Hepatocyte (in vitro differentiated cells): ENCODE measurements around the gene SPACA9. TPM values are rescaled to one million over a fixed set of nuclear protein-coding genes. Genes with fewer than 3 reads are reported as not detected.

Experiments used
- DNase-seq: peaks from one replicate; pipeline ENCODE4 v3.0.0-alpha.2; 2016; ENCODE audit warnings: low spot score
- H2AFZ ChIP-seq: fragments of 200-600 bp; sonication (generic); 2 replicates; pipeline ENCODE4 v1.6.0; 2016; ENCODE audit warnings: antibody characterized with exemption, mild to moderate bottlenecking
- H3K27ac ChIP-seq: fragments of 200-600 bp; sonication (generic); 2 replicates; pipeline ENCODE4 v1.5.1; 2016; ENCODE audit warnings: mild to moderate bottlenecking
- H3K27me3 ChIP-seq: fragments of 200-600 bp; sonication (generic); 2 replicates; pipeline ENCODE4 v1.6.1; 2016
- H3K36me3 ChIP-seq: fragments of 200-600 bp; sonication (generic); replicated peaks from 2 replicates; pipeline ENCODE4 v1.5.1; 2016; ENCODE audit warnings: low read depth; ENCODE audit not compliant: insufficient read depth
- H3K4me1 ChIP-seq: fragments of 200-600 bp; sonication (generic); 2 replicates; pipeline ENCODE4 v1.5.1; 2016; ENCODE audit warnings: mild to moderate bottlenecking, moderate library complexity; ENCODE audit not compliant: insufficient read depth
- H3K4me2 ChIP-seq: fragments of 200-600 bp; sonication (generic); 2 replicates; pipeline ENCODE4 v1.6.0; 2016
- H3K4me3 ChIP-seq: fragments of 200-600 bp; sonication (generic); 2 replicates; pipeline ENCODE4 v1.5.1; 2016; ENCODE audit warnings: mild to moderate bottlenecking
- H3K79me2 ChIP-seq: fragments of 200-600 bp; sonication (generic); 2 replicates; pipeline ENCODE4 v1.6.0; 2017; ENCODE audit warnings: mild to moderate bottlenecking
- H3K9me2 ChIP-seq: fragments of 200-600 bp; sonication (generic); replicated peaks from 2 replicates; pipeline ENCODE4 v1.6.0; 2017; ENCODE audit warnings: mild to moderate bottlenecking; ENCODE audit not compliant: insufficient read depth
- H3K9me3 ChIP-seq: fragments of 200-600 bp; sonication (generic); 2 replicates; pipeline ENCODE4 v1.5.1; 2016; ENCODE audit warnings: low read depth, mild to moderate bottlenecking
- H4K20me1 ChIP-seq: fragments of 200-600 bp; sonication (generic); 2 replicates; pipeline ENCODE4 v1.6.0; 2016; ENCODE audit warnings: mild to moderate bottlenecking; ENCODE audit not compliant: insufficient read depth, poor library complexity, severe bottlenecking
- EZH2 ChIP-seq: fragments of 200-600 bp; sonication (generic); IDR thresholded peaks from 2 replicates; pipeline ENCODE4 v1.6.1; 2016; ENCODE audit warnings: antibody characterized with exemption, mild to moderate bottlenecking, borderline replicate concordance
- EZH2phosphoT487 ChIP-seq: fragments of 200-600 bp; sonication (generic); IDR thresholded peaks from one replicate; pipeline ENCODE4 v1.6.1; 2018; ENCODE audit warnings: antibody characterized with exemption, mild to moderate bottlenecking, low read depth, moderate library complexity; ENCODE audit not compliant: unreplicated experiment, severe bottlenecking
- WGBS: methylation state at CpG from one replicate; pipeline ENCODE4 v1.1.6; 2016; ENCODE audit warnings: low lambda C conversion rate; ENCODE audit errors: missing lambda C conversion rate; 5-methylcytosine and 5-hydroxymethylcytosine counted together
- polyA plus RNA-seq: library from polyadenylated mRNA; unstranded; fragments of >200 nt; fragmentation: Nextera tagmentation; extraction: Ambion mirVana; gene quantifications from 2 replicates; pipeline ENCODE4 v1.2.1, GENCODE V29; 2016
- total RNA-seq: library from RNA; depleted of rRNA; stranded (reverse); fragments of >200 nt; gene quantifications from 2 replicates; pipeline ENCODE4 v1.2.3, GENCODE V29; 2014
- TF ChIP-seq, protein P1 (sequence below): fragments of 200-600 bp; sonication (generic); IDR thresholded peaks from 2 replicates; pipeline ENCODE4 v1.5.1; 2016; ENCODE audit warnings: antibody characterized with exemption, mild to moderate bottlenecking; ENCODE audit not compliant: poor library complexity

SPACA9 gene
- total and polyA plus RNA-seq, 2 experiments from 2014 or later: 1.9 to 3.3 TPM

DNA sequence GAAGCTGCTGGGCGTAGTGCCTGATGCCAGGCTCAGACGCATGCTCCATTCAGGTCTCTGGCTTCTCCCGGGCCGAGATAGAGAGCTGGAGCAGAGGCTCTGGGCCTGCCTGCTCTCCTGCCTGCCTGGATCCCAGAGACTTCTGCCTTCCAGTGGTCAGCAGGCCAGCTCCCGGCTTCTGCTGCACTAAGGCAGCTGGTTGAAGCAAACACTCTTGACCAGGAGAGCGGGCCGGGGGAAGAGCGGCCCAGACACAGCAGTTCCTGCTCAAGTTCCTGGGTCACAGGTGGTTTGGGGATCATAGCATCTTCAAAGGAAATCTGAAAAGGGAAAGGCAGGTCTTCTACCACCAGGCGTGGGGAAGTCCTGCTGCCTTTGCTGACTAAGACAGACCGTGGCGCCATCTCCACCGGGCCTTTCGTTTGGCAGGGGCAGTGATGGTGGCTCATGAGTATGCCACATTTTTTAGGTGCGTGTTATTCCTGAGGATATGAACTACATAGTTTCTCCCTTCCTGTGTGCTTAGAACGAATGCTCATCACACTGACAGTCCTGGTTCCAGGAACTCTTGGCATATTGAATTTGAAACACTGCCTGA is 31.7 kb upstream of the SPACA9 start:
- Histone ChIP-seq H2AFZ (no peak overlapping the region), H4K20me1 (no peaks in the 10 kb centered on the region), H3K4me3 (no peak overlapping the region), H3K27me3 (no peaks in the 10 kb centered on the region), H3K36me3 (no peaks in the 10 kb centered on the region), H3K4me2 (no peak overlapping the region), H3K9me2 (no peaks in the 10 kb centered on the region), H3K9me3 (no peaks in the 10 kb centered on the region), H3K79me2 (no peaks in the 10 kb centered on the region), H3K4me1 (no peaks in the 10 kb centered on the region), H3K27ac (no peak overlapping the region)
- DNase-seq: no peak
- WGBS: 94% methylated on average over 15 of the region's 15 CpGs
- no peak for TF ChIP-seq EZH2phosphoT487
- TF ChIP-seq, protein P1, sequence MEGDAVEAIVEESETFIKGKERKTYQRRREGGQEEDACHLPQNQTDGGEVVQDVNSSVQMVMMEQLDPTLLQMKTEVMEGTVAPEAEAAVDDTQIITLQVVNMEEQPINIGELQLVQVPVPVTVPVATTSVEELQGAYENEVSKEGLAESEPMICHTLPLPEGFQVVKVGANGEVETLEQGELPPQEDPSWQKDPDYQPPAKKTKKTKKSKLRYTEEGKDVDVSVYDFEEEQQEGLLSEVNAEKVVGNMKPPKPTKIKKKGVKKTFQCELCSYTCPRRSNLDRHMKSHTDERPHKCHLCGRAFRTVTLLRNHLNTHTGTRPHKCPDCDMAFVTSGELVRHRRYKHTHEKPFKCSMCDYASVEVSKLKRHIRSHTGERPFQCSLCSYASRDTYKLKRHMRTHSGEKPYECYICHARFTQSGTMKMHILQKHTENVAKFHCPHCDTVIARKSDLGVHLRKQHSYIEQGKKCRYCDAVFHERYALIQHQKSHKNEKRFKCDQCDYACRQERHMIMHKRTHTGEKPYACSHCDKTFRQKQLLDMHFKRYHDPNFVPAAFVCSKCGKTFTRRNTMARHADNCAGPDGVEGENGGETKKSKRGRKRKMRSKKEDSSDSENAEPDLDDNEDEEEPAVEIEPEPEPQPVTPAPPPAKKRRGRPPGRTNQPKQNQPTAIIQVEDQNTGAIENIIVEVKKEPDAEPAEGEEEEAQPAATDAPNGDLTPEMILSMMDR: no peak
- no peak for TF ChIP-seq EZH2

DNA sequence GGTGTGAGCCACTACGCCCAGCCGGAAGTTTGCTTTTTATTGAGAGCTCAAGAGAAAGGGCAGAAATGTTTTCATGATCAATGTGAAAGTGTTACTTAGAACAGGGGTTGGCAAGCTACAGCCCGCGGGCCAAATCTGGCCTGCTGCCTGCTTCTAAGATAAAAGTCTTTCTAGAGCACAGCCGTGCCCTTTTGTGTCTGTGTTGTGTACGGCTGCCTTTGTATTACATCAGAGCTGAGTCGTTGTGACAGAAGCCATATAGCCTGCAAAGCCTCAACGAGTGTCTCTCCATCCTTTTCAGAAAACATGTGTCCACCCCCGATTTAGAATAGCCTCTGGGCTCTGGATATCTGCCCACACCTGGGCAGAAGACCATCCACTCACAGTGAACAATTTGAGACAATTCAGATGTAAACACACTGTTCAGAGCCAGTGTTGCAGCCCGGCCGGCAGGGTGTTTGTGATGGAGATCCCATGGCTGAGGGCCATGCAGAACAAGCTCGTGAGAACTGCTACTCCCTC is 29.5 kb upstream of the SPACA9 start:
- Histone ChIP-seq H3K4me3 (no peak overlapping the region), H4K20me1 (no peaks in the 10 kb centered on the region), H3K4me1 (no peaks in the 10 kb centered on the region), H3K9me2 (no peaks in the 10 kb centered on the region), H3K27me3 (no peaks in the 10 kb centered on the region), H3K9me3 (no peaks in the 10 kb centered on the region), H3K36me3 (no peaks in the 10 kb centered on the region), H3K4me2 (peak overlapping the region; percentile 37), H3K27ac (peak overlapping the region; percentile 55), H3K79me2 (no peaks in the 10 kb centered on the region), H2AFZ (no peak overlapping the region)
- peak; percentile 33 for DNase-seq
- TF ChIP-seq EZH2phosphoT487 (no peak), EZH2 (no peak)
- TF ChIP-seq, protein P1: no peak
- 52% methylated on average over 12 of the region's 12 CpGs for WGBS

DNA sequence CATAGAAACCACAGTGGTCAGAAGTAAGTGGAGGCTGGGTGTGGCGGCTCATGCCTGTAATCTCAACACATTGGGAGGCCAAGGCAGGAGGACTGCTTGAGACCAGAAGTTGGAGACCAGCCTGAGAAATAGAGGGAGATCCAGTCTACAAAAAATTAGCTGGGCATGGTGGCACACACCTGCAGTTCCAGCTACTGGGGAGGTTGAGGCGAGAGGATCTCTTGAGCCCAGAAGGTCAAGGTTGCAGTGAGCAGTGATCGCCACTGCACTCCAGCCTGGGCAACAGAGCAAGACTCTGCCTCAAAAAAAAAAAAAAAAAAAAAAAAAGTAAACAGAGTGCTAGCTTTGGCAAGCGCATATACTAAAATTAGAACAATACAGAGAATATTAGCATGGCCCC is 25.2 kb upstream of the SPACA9 start:
- Histone ChIP-seq H3K27ac (no peak overlapping the region), H3K4me1 (peaks cover 7% of the 10 kb centered on the region), H4K20me1 (no peaks in the 10 kb centered on the region), H2AFZ (no peak overlapping the region), H3K9me3 (no peaks in the 10 kb centered on the region), H3K79me2 (no peaks in the 10 kb centered on the region), H3K4me2 (no peak overlapping the region), H3K4me3 (no peak overlapping the region), H3K27me3 (no peaks in the 10 kb centered on the region), H3K9me2 (no peaks in the 10 kb centered on the region), H3K36me3 (no peaks in the 10 kb centered on the region)
- no peak for DNase-seq
- TF ChIP-seq EZH2phosphoT487 (no peak), EZH2 (no peak)
- TF ChIP-seq, protein P1: no peak
- WGBS: 96% methylated on average over 4 of the region's 4 CpGs
